Colonic mucosa (tissue), 4 donors: Measurements from ENCODE around the gene RAB11A. TPM values are rescaled to one million over a fixed set of nuclear protein-coding genes. Genes with fewer than 3 reads are reported as not detected.

Experiments used
- DNase-seq: peaks from one replicate; pipeline ENCODE4 v3.0.0-alpha.2; 2020
- H3K27ac ChIP-seq: fragments of 200-600 bp; one replicate; pipeline ENCODE4 v1.8.0; 2021
- H3K27me3 ChIP-seq: fragments of 200-600 bp; one replicate; pipeline ENCODE4 v1.8.0; 2021
- H3K36me3 ChIP-seq: fragments of 200-600 bp; one replicate; pipeline ENCODE4 v1.8.0; 2021
- H3K4me1 ChIP-seq: fragments of 200-600 bp; one replicate; pipeline ENCODE4 v1.8.0; 2021; ENCODE audit warnings: mild to moderate bottlenecking
- H3K4me3 ChIP-seq: fragments of 200-600 bp; one replicate; pipeline ENCODE4 v1.8.0; 2021
- H3K9ac ChIP-seq, 2 donors: one replicate each; pipeline ENCODE4 v1.7.0; 2013; ENCODE audit warnings: control low read depth in 2 of 2, low read depth in 2 of 2, low read length in 2 of 2
- H3K9me3 ChIP-seq: fragments of 200-600 bp; one replicate; pipeline ENCODE4 v1.8.0; 2021
- intact Hi-C: fragments of 100-400 bp; cut with DNase I; formaldehyde crosslinking; loops from one replicate; pipeline ENCODE4 v1.14.1; 2022
- total RNA-seq, 2 donors: library from RNA; stranded (reverse); fragmentation: NEBNext Ultra II Directional in 1 of 2; extraction: Animal tissue kit (Norgen Biotek cat#: 25700) in 1 of 2; gene quantifications; one replicate each; pipeline ENCODE4 v1.2.1, GENCODE V29; 2021
- TF ChIP-seq, protein P1 (sequence below): fragments of 200-600 bp; IDR thresholded peaks from one replicate; pipeline ENCODE4 v1.8.0; 2022; ENCODE audit warnings: antibody characterized with exemption, mild to moderate bottlenecking
- donor health status: healthy.
- donor health status: DM: no; HTN: no; CAD: no.
- donor health status: DM: no; HTN: no; CAD: no.

RAB11A gene
- total RNA-seq, 2 donors from 2014 or later = 299 to 377 TPM

DNA sequence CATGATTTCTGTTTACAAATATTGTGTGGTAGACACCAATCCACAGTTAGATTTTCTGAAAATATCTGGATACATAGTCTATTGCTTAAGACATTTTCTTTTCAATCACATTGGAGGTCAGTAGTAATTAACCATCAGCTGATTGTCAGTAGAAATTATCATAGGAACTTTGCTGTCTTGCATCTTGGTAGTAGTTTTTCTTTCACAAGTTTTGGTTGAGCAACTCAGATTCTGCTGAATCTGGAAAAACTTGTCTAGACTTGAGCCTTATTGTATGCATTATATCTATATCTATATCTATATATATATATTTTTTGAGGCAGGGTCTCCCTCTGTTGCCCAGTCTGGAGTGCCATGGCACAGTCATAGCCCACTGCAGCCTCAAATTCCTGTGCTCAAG, 4.0 kb downstream of the RAB11A start:
- Histone ChIP-seq H3K9me3 (no peaks in the 10 kb centered on the region), H3K36me3 (no peaks in the 10 kb centered on the region), H3K9ac (no peak overlapping the region), H3K27ac (no peak overlapping the region), H3K27me3 (no peaks in the 10 kb centered on the region), H3K4me3 (no peak overlapping the region), H3K4me1 (no peaks in the 10 kb centered on the region)
- TF ChIP-seq, protein P1, sequence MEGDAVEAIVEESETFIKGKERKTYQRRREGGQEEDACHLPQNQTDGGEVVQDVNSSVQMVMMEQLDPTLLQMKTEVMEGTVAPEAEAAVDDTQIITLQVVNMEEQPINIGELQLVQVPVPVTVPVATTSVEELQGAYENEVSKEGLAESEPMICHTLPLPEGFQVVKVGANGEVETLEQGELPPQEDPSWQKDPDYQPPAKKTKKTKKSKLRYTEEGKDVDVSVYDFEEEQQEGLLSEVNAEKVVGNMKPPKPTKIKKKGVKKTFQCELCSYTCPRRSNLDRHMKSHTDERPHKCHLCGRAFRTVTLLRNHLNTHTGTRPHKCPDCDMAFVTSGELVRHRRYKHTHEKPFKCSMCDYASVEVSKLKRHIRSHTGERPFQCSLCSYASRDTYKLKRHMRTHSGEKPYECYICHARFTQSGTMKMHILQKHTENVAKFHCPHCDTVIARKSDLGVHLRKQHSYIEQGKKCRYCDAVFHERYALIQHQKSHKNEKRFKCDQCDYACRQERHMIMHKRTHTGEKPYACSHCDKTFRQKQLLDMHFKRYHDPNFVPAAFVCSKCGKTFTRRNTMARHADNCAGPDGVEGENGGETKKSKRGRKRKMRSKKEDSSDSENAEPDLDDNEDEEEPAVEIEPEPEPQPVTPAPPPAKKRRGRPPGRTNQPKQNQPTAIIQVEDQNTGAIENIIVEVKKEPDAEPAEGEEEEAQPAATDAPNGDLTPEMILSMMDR = no peak
- DNase-seq = no peak
- intact Hi-C loops = no loop called here

DNA sequence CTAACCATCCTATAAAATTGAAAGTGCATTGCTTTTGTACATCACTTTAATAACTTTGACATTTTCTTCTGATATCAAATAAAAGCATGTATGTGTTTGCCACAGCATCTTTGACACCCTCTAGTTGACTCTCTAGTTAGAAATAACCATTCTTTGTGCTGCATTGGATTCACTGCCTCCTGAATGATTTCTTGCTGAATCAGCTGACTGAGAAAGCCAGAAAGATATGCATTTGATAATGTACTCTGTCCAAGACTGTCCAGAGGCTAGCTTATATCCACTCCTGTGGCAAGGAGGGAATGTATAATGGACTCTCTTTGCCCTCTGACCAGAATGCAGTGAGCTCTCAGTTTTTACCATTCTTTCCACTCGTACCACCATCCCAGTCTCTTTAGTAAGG, 6.2 kb downstream of the RAB11A start:
- Histone ChIP-seq H3K4me1 (no peaks in the 10 kb centered on the region), H3K36me3 (no peaks in the 10 kb centered on the region)

DNA sequence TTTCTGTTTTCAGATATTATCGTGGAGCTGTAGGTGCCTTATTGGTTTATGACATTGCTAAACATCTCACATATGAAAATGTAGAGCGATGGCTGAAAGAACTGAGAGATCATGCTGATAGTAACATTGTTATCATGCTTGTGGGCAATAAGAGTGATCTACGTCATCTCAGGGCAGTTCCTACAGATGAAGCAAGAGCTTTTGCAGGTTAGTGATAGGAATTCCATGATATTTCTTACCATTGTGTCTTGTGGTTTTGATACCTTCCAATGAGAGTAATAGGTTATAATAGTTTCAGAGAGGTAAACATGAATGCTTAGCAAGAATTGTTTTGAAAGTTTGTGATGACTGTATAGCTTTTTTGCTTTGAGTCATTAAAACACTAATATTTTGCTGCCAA, 8.5 kb downstream of the RAB11A start:
- no peaks in the 10 kb centered on the region for H3K27me3 ChIP-seq
- H3K4me1 ChIP-seq = no peaks in the 10 kb centered on the region
- intact Hi-C loops = no loop called here
- DNase-seq = no peak
- H3K36me3 ChIP-seq = no peaks in the 10 kb centered on the region
- TF ChIP-seq, protein P1 = no peak
- H3K4me3 ChIP-seq = no peak overlapping the region
- no peak overlapping the region for H3K9ac ChIP-seq
- no peak overlapping the region for H3K27ac ChIP-seq
- no peaks in the 10 kb centered on the region for H3K9me3 ChIP-seq

More for the DNA sequence above, 6.2 kb downstream of the RAB11A start:
- DNase-seq = no peak
- intact Hi-C loops = no loop called here
- Histone ChIP-seq H3K4me3 (no peak overlapping the region), H3K27me3 (no peaks in the 10 kb centered on the region), H3K9ac (no peak overlapping the region), H3K27ac (no peak overlapping the region), H3K9me3 (no peaks in the 10 kb centered on the region)
- TF ChIP-seq, protein P1 = no peak

DNA sequence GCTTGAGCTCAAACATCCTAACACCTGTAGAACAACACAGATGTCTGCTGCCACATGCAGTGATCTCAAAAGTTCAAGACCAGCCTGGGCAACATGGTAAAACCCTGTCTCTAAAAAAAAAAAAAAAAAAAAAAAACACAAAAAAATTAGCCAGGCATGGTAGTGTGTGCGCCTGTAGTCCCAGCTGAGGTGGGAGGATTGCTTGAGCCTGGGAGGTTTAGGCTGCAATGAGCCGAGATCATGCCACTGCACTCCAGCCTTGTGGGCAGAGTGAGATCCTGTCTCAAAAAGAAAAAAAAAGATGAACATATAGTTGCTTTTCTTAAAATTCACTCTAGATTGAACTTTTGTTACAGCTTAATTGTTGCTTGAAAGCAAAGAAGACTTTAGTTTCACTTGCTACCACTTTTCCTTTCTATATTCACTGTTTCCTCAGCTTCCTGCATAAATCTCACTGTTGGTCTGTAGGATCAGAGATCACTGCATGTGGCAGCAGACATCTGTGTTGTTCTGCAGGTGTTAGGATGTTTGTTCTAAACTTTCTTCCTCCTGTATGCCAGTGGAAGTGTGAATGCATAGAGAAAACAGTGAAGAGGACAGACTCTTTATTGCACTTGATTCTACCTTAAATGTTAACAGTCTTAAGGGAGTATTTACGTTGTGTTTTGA, 12.6 kb downstream of the RAB11A start:
- Histone ChIP-seq H3K4me3 (no peak overlapping the region), H3K27me3 (no peaks in the 10 kb centered on the region), H3K4me1 (no peaks in the 10 kb centered on the region), H3K36me3 (no peaks in the 10 kb centered on the region), H3K27ac (no peak overlapping the region), H3K9ac (no peak overlapping the region), H3K9me3 (no peaks in the 10 kb centered on the region)
- intact Hi-C loops = no loop called here
- TF ChIP-seq, protein P1 = no peak
- no peak for DNase-seq

DNA sequence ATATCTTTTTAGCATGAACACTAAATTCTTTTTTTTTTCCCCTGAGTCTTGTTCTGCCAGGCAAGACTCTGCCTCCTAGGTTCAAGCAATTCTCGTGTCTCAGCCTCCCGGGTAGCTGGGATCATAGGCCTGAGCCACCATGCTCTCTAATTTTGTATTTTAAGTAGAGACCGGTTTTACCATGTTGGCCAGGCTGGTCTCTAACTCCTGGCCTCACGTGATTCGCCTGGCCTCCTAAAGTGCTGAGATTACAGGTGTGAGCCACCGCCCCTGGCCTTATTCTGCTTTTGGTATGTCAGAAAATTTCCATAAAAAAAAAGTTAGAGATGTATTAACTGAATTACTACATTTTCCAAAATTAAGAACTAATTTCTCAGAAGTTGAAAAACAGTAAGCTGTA, 14.3 kb downstream of the RAB11A start:
- H3K9ac ChIP-seq = no peak overlapping the region
- TF ChIP-seq, protein P1 = no peak
- intact Hi-C loops = no loop called here
- no peak for DNase-seq
- no peaks in the 10 kb centered on the region for H3K27me3 ChIP-seq
- no peak overlapping the region for H3K27ac ChIP-seq
- no peaks in the 10 kb centered on the region for H3K36me3 ChIP-seq
- H3K4me3 ChIP-seq = no peak overlapping the region
- H3K9me3 ChIP-seq = no peaks in the 10 kb centered on the region
- no peaks in the 10 kb centered on the region for H3K4me1 ChIP-seq
